ENCODE data around the gene MGST3. TPM values are rescaled to one million over a fixed set of nuclear protein-coding genes. Genes with fewer than 3 reads are reported as not detected.
"Not testable (repeated sequence)": the region's sequence is repeated elsewhere in the genome, so short reads cannot be mapped to it uniquely, and the experiment has no call there.

MGST3 gene
- polyA plus RNA-seq, 1 donor: 148 TPM

- H3K9me3 ChIP-seq (ENCODE audit: control insufficient read depth, low read depth, low read length): no peaks in the 10 kb centered on the region
- DNase-seq: no peak
- no peak overlapping the region for H3K4me3 ChIP-seq (ENCODE audit: low read length)
- no peaks in the 10 kb centered on the region for H3K36me3 ChIP-seq (ENCODE audit: control insufficient read depth, insufficient read depth, low read length)
- 100% methylated on average over 1 of the region's 4 CpGs for WGBS (ENCODE audit: insufficient coverage, low lambda C conversion rate)
- no peaks in the 10 kb centered on the region for H3K27me3 ChIP-seq (ENCODE audit: control insufficient read depth, insufficient read depth, low read length)
- peaks cover 5% of the 10 kb centered on the region for H3K4me1 ChIP-seq (ENCODE audit: control insufficient read depth, insufficient read depth, low read length)
- H3K27ac ChIP-seq (ENCODE audit: low read length): no peak overlapping the region
These were observed 30.2 kb upstream of the MGST3 start for GRCh38 chr1:165600793-165601192.

GRCh38 chr1:165603810-165604209, 27.2 kb upstream of the MGST3 start:
- Histone ChIP-seq H3K4me1 (ENCODE audit: control insufficient read depth, insufficient read depth, low read length) (peaks cover 2% of the 10 kb centered on the region), H3K27ac (ENCODE audit: low read length) (no peak overlapping the region), H3K36me3 (ENCODE audit: control insufficient read depth, insufficient read depth, low read length) (no peaks in the 10 kb centered on the region), H3K4me3 (ENCODE audit: low read length) (no peak overlapping the region), H3K27me3 (ENCODE audit: control insufficient read depth, insufficient read depth, low read length) (no peaks in the 10 kb centered on the region), H3K9me3 (ENCODE audit: control insufficient read depth, low read depth, low read length) (no peaks in the 10 kb centered on the region)
- no peak for DNase-seq
- no CpG with 5 or more reads among the region's 2 CpGs for WGBS (ENCODE audit: insufficient coverage, low lambda C conversion rate)

- H3K36me3 ChIP-seq (ENCODE audit: control insufficient read depth, insufficient read depth, low read length): no peaks in the 10 kb centered on the region
- WGBS (ENCODE audit: insufficient coverage, low lambda C conversion rate): no CpG with 5 or more reads among the region's 4 CpGs
- H3K4me1 ChIP-seq (ENCODE audit: control insufficient read depth, insufficient read depth, low read length): peaks cover 2% of the 10 kb centered on the region
- no peaks in the 10 kb centered on the region for H3K9me3 ChIP-seq (ENCODE audit: control insufficient read depth, low read depth, low read length)
- no peaks in the 10 kb centered on the region for H3K27me3 ChIP-seq (ENCODE audit: control insufficient read depth, insufficient read depth, low read length)
- no peak overlapping the region for H3K27ac ChIP-seq (ENCODE audit: low read length)
- H3K4me3 ChIP-seq (ENCODE audit: low read length): no peak overlapping the region
- DNase-seq: no peak
These were observed 25.8 kb upstream of the MGST3 start for GRCh38 chr1:165605246-165605645.

- H3K9me3 ChIP-seq (ENCODE audit: control insufficient read depth, low read depth, low read length); H3K27ac ChIP-seq (ENCODE audit: low read length); H3K36me3 ChIP-seq (ENCODE audit: control insufficient read depth, insufficient read depth, low read length); DNase-seq; H3K4me1 ChIP-seq (ENCODE audit: control insufficient read depth, insufficient read depth, low read length); H3K4me3 ChIP-seq (ENCODE audit: low read length); H3K27me3 ChIP-seq (ENCODE audit: control insufficient read depth, insufficient read depth, low read length): not testable (repeated sequence)
- WGBS (ENCODE audit: insufficient coverage, low lambda C conversion rate): no CpG with 5 or more reads among the region's 12 CpGs
These were observed 24.4 kb upstream of the MGST3 start for GRCh38 chr1:165606676-165607075.

- WGBS (ENCODE audit: insufficient coverage, low lambda C conversion rate): no CpG with 5 or more reads among the region's 1 CpG
- no peak overlapping the region for H3K27ac ChIP-seq (ENCODE audit: low read length)
- H3K9me3 ChIP-seq (ENCODE audit: control insufficient read depth, low read depth, low read length): no peaks in the 10 kb centered on the region
- no peak for DNase-seq
- H3K4me3 ChIP-seq (ENCODE audit: low read length): no peak overlapping the region
- no peaks in the 10 kb centered on the region for H3K27me3 ChIP-seq (ENCODE audit: control insufficient read depth, insufficient read depth, low read length)
- no peaks in the 10 kb centered on the region for H3K36me3 ChIP-seq (ENCODE audit: control insufficient read depth, insufficient read depth, low read length)
- H3K4me1 ChIP-seq (ENCODE audit: control insufficient read depth, insufficient read depth, low read length): no peaks in the 10 kb centered on the region
These were observed 20.2 kb upstream of the MGST3 start for GRCh38 chr1:165610866-165611265.

- H3K4me3 ChIP-seq (ENCODE audit: low read length): no peak overlapping the region
- DNase-seq: no peak
- WGBS (ENCODE audit: insufficient coverage, low lambda C conversion rate): 100% methylated on average over 1 of the region's 3 CpGs
- no peaks in the 10 kb centered on the region for H3K36me3 ChIP-seq (ENCODE audit: control insufficient read depth, insufficient read depth, low read length)
- no peak overlapping the region for H3K27ac ChIP-seq (ENCODE audit: low read length)
- H3K9me3 ChIP-seq (ENCODE audit: control insufficient read depth, low read depth, low read length): no peaks in the 10 kb centered on the region
- H3K27me3 ChIP-seq (ENCODE audit: control insufficient read depth, insufficient read depth, low read length): no peaks in the 10 kb centered on the region
- H3K4me1 ChIP-seq (ENCODE audit: control insufficient read depth, insufficient read depth, low read length): no peaks in the 10 kb centered on the region
These were observed 19.0 kb upstream of the MGST3 start for GRCh38 chr1:165612062-165612461.

GRCh38 chr1:165616054-165616612, 14.9 kb upstream of the MGST3 start:
- no peak overlapping the region for H3K27ac ChIP-seq (ENCODE audit: low read length)
- DNase-seq: no peak
- H3K36me3 ChIP-seq (ENCODE audit: control insufficient read depth, insufficient read depth, low read length): no peaks in the 10 kb centered on the region
- no peak overlapping the region for H3K4me3 ChIP-seq (ENCODE audit: low read length)
- no CpG with 5 or more reads among the region's 1 CpG for WGBS (ENCODE audit: insufficient coverage, low lambda C conversion rate)
- H3K4me1 ChIP-seq (ENCODE audit: control insufficient read depth, insufficient read depth, low read length): no peaks in the 10 kb centered on the region
- no peaks in the 10 kb centered on the region for H3K27me3 ChIP-seq (ENCODE audit: control insufficient read depth, insufficient read depth, low read length)
- H3K9me3 ChIP-seq (ENCODE audit: control insufficient read depth, low read depth, low read length): no peaks in the 10 kb centered on the region

GRCh38 chr1:165616987-165617546, 14.0 kb upstream of the MGST3 start:
- no peaks in the 10 kb centered on the region for H3K4me1 ChIP-seq (ENCODE audit: control insufficient read depth, insufficient read depth, low read length)
- no peaks in the 10 kb centered on the region for H3K27me3 ChIP-seq (ENCODE audit: control insufficient read depth, insufficient read depth, low read length)
- H3K27ac ChIP-seq (ENCODE audit: low read length): no peak overlapping the region
- no CpG with 5 or more reads among the region's 8 CpGs for WGBS (ENCODE audit: insufficient coverage, low lambda C conversion rate)
- no peaks in the 10 kb centered on the region for H3K9me3 ChIP-seq (ENCODE audit: control insufficient read depth, low read depth, low read length)
- H3K4me3 ChIP-seq (ENCODE audit: low read length): no peak overlapping the region
- no peaks in the 10 kb centered on the region for H3K36me3 ChIP-seq (ENCODE audit: control insufficient read depth, insufficient read depth, low read length)
- no peak for DNase-seq

GRCh38 chr1:165619647-165620151, 11.3 kb upstream of the MGST3 start:
- H3K27me3 ChIP-seq (ENCODE audit: control insufficient read depth, insufficient read depth, low read length): no peaks in the 10 kb centered on the region
- no peaks in the 10 kb centered on the region for H3K4me1 ChIP-seq (ENCODE audit: control insufficient read depth, insufficient read depth, low read length)
- no peaks in the 10 kb centered on the region for H3K36me3 ChIP-seq (ENCODE audit: control insufficient read depth, insufficient read depth, low read length)
- no peaks in the 10 kb centered on the region for H3K9me3 ChIP-seq (ENCODE audit: control insufficient read depth, low read depth, low read length)
- WGBS (ENCODE audit: insufficient coverage, low lambda C conversion rate): 100% methylated on average over 1 of the region's 1 CpG
- DNase-seq: no peak
- H3K27ac ChIP-seq (ENCODE audit: low read length): no peak overlapping the region
- no peak overlapping the region for H3K4me3 ChIP-seq (ENCODE audit: low read length)

GRCh38 chr1:165623624-165624023, 7.4 kb upstream of the MGST3 start:
- Histone ChIP-seq H3K27me3 (ENCODE audit: control insufficient read depth, insufficient read depth, low read length) (no peaks in the 10 kb centered on the region), H3K4me1 (ENCODE audit: control insufficient read depth, insufficient read depth, low read length) (peaks cover 3% of the 10 kb centered on the region), H3K27ac (ENCODE audit: low read length) (no peak overlapping the region), H3K9me3 (ENCODE audit: control insufficient read depth, low read depth, low read length) (no peaks in the 10 kb centered on the region), H3K36me3 (ENCODE audit: control insufficient read depth, insufficient read depth, low read length) (no peaks in the 10 kb centered on the region), H3K4me3 (ENCODE audit: low read length) (no peak overlapping the region)
- no peak for DNase-seq

GRCh38 chr1:165624441-165624840, 6.6 kb upstream of the MGST3 start:
- no peaks in the 10 kb centered on the region for H3K9me3 ChIP-seq (ENCODE audit: control insufficient read depth, low read depth, low read length)
- no peak for DNase-seq
- no peak overlapping the region for H3K27ac ChIP-seq (ENCODE audit: low read length)
- peaks cover 11% of the 10 kb centered on the region for H3K4me1 ChIP-seq (ENCODE audit: control insufficient read depth, insufficient read depth, low read length)
- H3K27me3 ChIP-seq (ENCODE audit: control insufficient read depth, insufficient read depth, low read length): no peaks in the 10 kb centered on the region
- WGBS (ENCODE audit: insufficient coverage, low lambda C conversion rate): 100% methylated on average over 1 of the region's 4 CpGs
- H3K4me3 ChIP-seq (ENCODE audit: low read length): no peak overlapping the region
- no peaks in the 10 kb centered on the region for H3K36me3 ChIP-seq (ENCODE audit: control insufficient read depth, insufficient read depth, low read length)
